ENCODE data around the gene TBC1D14. TPM values are rescaled to one million over a fixed set of nuclear protein-coding genes. Genes with fewer than 3 reads are reported as not detected.

Gene TBC1D14
- total and polyA plus RNA-seq, 9 of the 15 experiments (the other 6 are each of a cell fraction or from before 2014, with no cell fraction given): 2.1 to 59.6 (median 44.8) TPM

- TF ChIP-seq C11orf30 (IDR thresholded peaks at IDR 0.05; ENCODE audit: low read depth) (no peak), PYGO2 (tag; IDR thresholded peaks at IDR 0.05) (no peak), BCOR (IDR thresholded peaks at IDR 0.05) (no peak), ZNF561 (CRISPR knock-in tag; conservative IDR thresholded peaks at IDR 0.05) (no peak), E2F1 (CRISPR knock-in tag; IDR thresholded peaks at IDR 0.05) (no peak), ZZZ3 (IDR thresholded peaks at IDR 0.05) (no peak), SMAD2 (IDR thresholded peaks at IDR 0.05; ENCODE audit: low read depth, low read length) (no peak), ZNF212 (CRISPR knock-in tag; IDR thresholded peaks at IDR 0.05) (no peak), ZNF764 (CRISPR knock-in tag; IDR thresholded peaks at IDR 0.05; ENCODE audit: low read depth) (no peak), DLX4 (CRISPR knock-in tag; IDR thresholded peaks at IDR 0.05) (no peak), KAT7 (CRISPR knock-in tag; IDR thresholded peaks at IDR 0.05; ENCODE audit: borderline replicate concordance) (no peak), CCNT2 (IDR thresholded peaks at IDR 0.05; ENCODE audit: borderline replicate concordance, extremely low read depth, insufficient read length, low read depth, low read length) (no peak), PRMT5 (CRISPR knock-in tag; IDR thresholded peaks at IDR 0.05) (no peak), FOXP1 (CRISPR knock-in tag; IDR thresholded peaks at IDR 0.05) (no peak), SAP30 (IDR thresholded peaks at IDR 0.05; ENCODE audit: borderline replicate concordance, insufficient read depth, low read depth, low read length, poor library complexity, severe bottlenecking) (no peak), ATF2 (CRISPR knock-in tag; IDR thresholded peaks at IDR 0.05) (no peak)
- Histone ChIP-seq H4K20me1 (replicated peaks; ENCODE audit: control insufficient read depth, insufficient read depth, low read length) (no peaks in the 10 kb centered on the region), H3K36me3 (ENCODE audit: control insufficient read depth, insufficient read depth, low read length) (peaks cover 16% of the 10 kb centered on the region; the same call in 2 of the 3 replicates), H3K4me3 (no peak overlapping the region), H3K27ac (ENCODE audit: extremely low read depth, low read depth, low read length) (no peak overlapping the region), H3K4me1 (replicated peaks in 1 of 2; ENCODE audit: control insufficient read depth in 2 of 2, insufficient read depth in 2 of 2, low read length in 2 of 2) (peaks cover 12 to 34% of the 10 kb centered on the region in 2 experiments), H3K79me2 (ENCODE audit: control insufficient read depth, insufficient read depth, low read length) (no peaks in the 10 kb centered on the region), H3K27me3 (ENCODE audit: control insufficient read depth in 2 of 2, insufficient read depth in 2 of 2, low read length in 2 of 2) (no peaks in the 10 kb centered on the region), H3K9me1 (ENCODE audit: control insufficient read depth, insufficient read depth, low read length) (no peaks in the 10 kb centered on the region), H2AFZ (ENCODE audit: low read depth, low read length) (no peak overlapping the region), H3K9me3 (replicated peaks; ENCODE audit: control insufficient read depth, insufficient read depth, low read depth, low read length) (peaks cover 8% of the 10 kb centered on the region), H3K9ac (ENCODE audit: insufficient read depth in 1 of 2, low read depth in 2 of 2, low read length in 2 of 2) (no peak overlapping the region), H3K4me2 (ENCODE audit: insufficient read depth, low read length) (no peak overlapping the region)
- intact Hi-C loops (cut with micrococcal nuclease) (no loop called here), in situ Hi-C loops (cut with MboI) (no loop called here)
- ChIA-PET POLR2A (interaction anchor here (0.9 to 1.6 kb wide), 5 partner anchors 9 to 25 kb away, joined by 3 to 8 read pairs (median 3); no protein-coding TSS in a partner anchor), CTCF (ENCODE audit: low intra/inter-chr PET ratio) (no interaction called here)
- DNase-seq (ENCODE audit: extremely low read depth in 1 of 4, low spot score in 3 of 4): no peak
- no peak for ATAC-seq
- 62% methylated on average over 7 of the region's 10 CpGs for WGBS (ENCODE audit: insufficient coverage, low coverage, missing lambda C conversion rate)
- no TSS peak for BruUV-seq (replicated peaks)
- FAIRE-seq: peak; percentile 23
These were observed 22.7 kb upstream of the TBC1D14 start for GRCh38 chr4:6886886-6887285.

Measured in K562 (cell line).